GM18502 (cell line): ENCODE results near the gene C6orf136.

ENCODE experiments used
- ATAC-seq: cut with Tn5 transposase; IDR thresholded peaks from one replicate; pipeline ENCODE4 v1.9.1; 2021; ENCODE audit warnings: mild to moderate bottlenecking; ENCODE audit not compliant: unreplicated experiment, poor library complexity

The C6orf136 gene

DNA sequence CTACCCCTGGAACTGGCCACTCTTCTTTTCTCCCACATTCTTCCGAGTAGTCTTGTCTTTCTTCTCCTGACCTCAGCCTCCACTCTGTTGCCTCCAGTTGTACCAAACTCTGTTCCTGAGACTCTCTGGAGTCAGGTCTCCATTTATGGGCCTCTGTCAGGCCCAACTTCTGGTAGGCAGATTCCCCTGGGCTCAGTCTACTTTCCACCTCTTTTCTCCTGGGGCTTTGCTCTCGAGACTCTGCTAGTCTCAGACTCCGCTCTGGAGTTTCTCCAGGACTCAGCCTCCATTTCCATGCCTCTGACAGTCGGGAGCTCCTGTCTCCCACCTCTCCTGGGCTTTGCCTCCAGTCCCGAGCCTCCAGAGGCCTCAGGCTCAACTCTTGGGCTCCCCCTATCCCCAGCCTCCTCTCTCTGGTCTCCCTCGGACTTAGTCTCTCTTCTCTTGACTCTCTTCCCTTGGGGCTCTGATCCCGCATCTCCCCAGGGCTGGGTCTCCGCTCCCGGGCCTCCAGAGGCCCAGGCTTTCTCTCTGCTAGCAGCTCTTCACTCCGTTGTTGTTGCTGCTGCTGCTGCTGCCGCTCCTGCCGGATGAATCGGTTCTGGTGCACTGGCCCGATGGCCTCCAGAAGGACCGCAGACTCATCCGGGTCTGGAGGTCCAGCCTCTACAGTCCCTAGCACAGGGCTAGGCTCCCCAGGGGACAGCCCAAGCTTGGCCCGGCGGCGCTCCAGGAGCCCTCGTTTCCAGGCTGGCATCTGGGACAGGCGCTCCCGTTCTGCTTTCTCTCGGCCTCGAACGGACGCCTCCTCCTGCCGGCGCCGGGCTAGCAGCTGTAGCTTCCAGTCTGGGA, 38.5 kb downstream of the C6orf136 start:
- ATAC-seq: no peak

- peak; percentile 17 for ATAC-seq
Measured at GRCh38 chr6:30686009-30686907, 39.3 kb downstream of the C6orf136 start, which contains the start of gene PPP1R18. TSS of gene PPP1R18 (minus strand) at chr6:30686645. CDS start at chr6:30686018, 627 bp downstream.

GRCh38 chr6:30686908-30687658, 40.1 kb downstream of the C6orf136 start:
- ATAC-seq: peak; percentile 41

DNA sequence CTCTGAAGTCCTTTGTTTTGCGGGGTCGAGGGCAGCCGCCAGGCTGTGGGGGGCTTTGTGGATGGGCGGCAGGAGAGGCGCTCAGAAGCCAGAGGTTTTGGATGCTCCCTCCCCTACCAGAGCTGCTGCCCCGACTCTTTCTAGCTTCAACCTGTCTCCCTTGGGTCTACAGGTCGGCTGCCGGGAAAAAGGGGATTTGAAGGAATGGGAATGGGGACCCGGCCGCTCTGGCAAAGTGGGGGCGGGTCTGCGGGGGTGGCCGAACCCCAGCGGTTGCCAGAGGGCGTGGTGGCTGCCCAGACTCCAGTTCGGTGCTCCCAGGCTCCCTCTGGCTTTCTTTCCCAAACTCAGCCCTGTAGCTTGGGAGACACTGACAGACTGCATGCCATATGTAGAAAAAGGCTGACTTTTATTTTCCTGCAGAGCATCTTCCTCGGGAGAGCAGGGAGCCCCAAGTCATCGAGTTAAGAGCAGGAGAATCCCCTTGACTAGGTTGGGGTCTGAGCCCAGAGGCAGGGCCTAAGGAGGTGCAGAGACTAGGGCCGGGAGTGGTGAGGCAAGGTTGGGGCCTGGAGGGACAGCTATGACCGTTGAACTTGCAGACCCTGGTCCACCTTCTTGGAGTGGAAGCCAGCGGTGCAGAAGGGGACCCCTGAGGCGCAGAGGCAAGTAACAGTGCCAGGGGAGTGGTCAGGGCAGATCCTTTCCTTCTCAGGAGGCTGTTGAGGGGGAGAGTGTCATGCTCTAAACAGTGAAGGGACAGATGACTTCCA, 40.9 kb downstream of the C6orf136 start:
- ATAC-seq: no peak

- no peak for ATAC-seq
Measured at GRCh38 chr6:30688569-30688968, 41.6 kb downstream of the C6orf136 start.

DNA sequence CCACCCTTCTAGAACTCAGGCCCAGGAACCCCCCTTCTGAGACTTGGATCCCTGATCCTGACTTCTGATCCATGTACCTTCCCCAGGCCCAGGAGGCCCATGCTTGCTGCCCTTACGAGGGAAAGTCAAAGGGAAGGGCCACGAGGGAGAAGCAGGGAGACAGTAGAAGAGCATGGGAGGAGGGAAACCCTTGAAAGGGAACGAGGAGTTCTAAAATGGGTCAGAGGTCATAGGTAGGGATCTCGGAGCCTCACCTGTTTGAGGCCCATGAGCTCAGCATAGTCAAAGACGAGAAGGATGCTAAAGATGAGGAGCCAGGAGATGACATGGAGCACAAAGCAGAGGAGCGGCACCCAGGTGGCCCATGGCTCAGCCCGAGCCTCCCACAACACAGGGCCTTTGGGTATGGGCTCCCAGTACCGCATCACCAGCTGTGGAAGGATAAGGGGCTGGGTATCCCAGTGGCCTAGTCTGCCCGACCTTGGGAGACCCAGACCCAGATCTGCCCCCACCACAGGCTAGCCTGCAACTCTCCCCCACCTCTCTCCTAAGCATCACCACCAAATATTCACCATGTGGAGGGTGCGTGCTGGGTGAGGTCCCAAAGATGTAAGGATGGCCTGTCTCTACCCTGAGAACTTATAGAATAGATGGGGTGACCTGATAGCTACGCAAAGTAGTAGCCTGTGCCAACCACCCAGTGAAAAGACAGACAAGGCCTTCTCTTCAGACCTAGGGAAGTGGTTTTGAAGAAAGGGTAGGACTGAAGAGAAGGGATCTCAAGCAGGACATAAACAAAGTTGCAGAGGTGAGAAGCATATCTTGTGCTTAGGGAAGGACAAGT, 42.3 kb downstream of the C6orf136 start:
- ATAC-seq: no peak

DNA sequence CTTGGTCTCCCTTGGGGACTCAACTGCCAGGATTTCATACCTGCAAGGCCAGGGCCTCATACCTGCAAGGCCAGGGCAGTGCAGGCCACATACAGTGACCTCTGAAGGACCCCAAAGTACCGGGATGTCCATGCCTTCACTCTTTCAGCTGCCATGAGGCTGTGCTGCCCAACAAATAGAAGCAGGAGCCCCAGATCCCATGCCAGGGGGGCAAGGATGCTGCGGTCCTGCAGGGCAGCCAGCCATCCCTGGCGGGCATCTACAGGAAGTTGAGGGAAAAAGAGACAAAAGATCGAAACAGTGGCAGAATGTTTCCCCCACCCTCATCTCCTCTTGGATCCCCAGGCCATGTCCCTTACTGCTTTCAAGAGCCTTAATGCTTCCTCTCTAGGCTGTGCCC, 43.1 kb downstream of the C6orf136 start:
- no peak for ATAC-seq

- ATAC-seq: no peak
Measured at GRCh38 chr6:30690403-30691207, 43.7 kb downstream of the C6orf136 start, which contains the start of gene NRM. TSS of gene NRM (minus strand) at chr6:30690984. CDS start at chr6:30690974, 10 bp downstream.

DNA sequence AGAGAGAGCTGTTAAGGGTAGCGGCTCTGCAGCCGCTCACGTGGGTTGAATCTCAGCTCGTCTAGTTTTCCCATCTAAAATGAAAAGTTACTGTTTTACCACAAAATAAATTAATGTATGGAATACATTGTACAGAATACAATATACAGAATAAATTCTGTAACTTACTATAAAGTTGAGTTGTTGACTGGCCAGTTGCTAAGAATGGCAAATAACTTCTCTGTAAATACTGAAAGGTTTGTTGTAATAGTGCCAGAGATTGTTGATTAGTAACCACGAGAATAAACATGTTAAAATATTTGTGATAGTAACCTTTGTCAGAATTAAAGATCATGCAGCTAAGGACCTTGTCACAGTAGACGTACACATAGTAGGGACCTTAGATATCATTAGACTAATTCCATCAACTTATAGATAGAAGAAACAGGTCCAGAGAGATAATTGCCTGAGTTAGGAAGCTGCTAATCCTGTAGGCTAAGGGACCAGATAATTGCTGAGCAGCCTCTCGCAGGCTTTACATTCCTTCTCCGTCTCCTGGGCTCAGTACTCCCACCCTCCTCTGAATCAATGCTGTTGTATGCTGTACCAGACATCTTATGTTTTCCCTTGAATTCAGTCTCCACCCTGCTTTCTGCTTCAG, 44.4 kb downstream of the C6orf136 start:
- no peak for ATAC-seq

GRCh38 chr6:30696432-30696831, 49.5 kb downstream of the C6orf136 start:
- no peak for ATAC-seq

DNA sequence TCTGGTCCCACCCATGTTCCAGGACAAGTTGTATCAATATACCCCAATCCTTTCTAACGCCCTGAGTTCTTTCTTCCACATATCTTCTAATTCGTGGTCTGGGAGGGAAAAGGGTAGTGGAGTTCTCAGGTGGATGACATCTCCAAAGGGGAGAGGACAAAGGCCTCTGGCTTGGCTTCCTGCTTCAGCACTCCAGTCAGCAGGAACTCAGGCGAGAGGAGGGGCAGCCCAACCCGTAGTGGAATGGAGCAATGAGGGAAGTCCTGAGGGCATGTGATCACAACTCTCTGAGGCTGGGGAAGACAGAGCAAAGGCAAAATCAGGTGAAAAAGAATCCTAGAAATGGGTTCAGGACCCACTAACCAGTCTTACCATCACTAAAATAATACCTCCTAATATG, 53.4 kb downstream of the C6orf136 start:
- no peak for ATAC-seq
